ENCODE results near the gene PIAS2.

- TF ChIP-seq CTCF (IDR thresholded peaks at IDR 0.05 in 8 of 11, conservative IDR thresholded peaks at IDR 0.05 in 3 of 11) (no peak), POLR2A (IDR thresholded peaks at IDR 0.05) (no peak)
These were observed 3.3 kb upstream of the PIAS2 start for GRCh38 chr18:46920653-46921052.
